IPS-NIHi11 (cell line): Measurements from ENCODE around the gene ADAM23.

Experiments used
- DNase-seq: peaks from one replicate; pipeline ENCODE4 v3.0.0; 2012; ENCODE audit warnings: mixed read lengths, low spot score

The ADAM23 gene

GRCh38 chr2:206647985-206648384, 204.7 kb downstream of the ADAM23 start:
- DNase-seq, result no peak

- no peak for DNase-seq
These were observed 213.8 kb downstream of the ADAM23 start for GRCh38 chr2:206657087-206657486.

- DNase-seq, result no peak
These were observed 221.9 kb downstream of the ADAM23 start for GRCh38 chr2:206665251-206665650.
